OCI-LY1 (cell line): ENCODE data around the gene EXOC3L1.

Experiments used
- H2AFZ ChIP-seq: fragments of 200-600 bp; sonication (generic), shearing (Covaris generic); 2 replicates; pipeline ENCODE4 v1.6.0; 2014; ENCODE audit warnings: antibody characterized with exemption, mild to moderate bottlenecking, low read length
- H3F3A ChIP-seq: fragments of 200-600 bp; sonication (generic), shearing (Covaris generic); 2 replicates; pipeline ENCODE4 v1.6.0; 2014; ENCODE audit warnings: mild to moderate bottlenecking, antibody characterized with exemption, low read length, moderate library complexity; ENCODE audit not compliant: insufficient read depth
- H3K27ac ChIP-seq: fragments of 200-600 bp; sonication (generic); 2 replicates; pipeline ENCODE4 v1.5.1; 2014; ENCODE audit warnings: low read length, mixed run types, mild to moderate bottlenecking, low read depth; ENCODE audit not compliant: poor library complexity, severe bottlenecking
- H3K27me3 ChIP-seq: fragments of 200-600 bp; sonication (generic); 2 replicates; pipeline ENCODE4 v1.6.0; 2014; ENCODE audit warnings: antibody characterized with exemption, mild to moderate bottlenecking, low read length, moderate library complexity; ENCODE audit not compliant: insufficient read depth
- H3K36me3 ChIP-seq: fragments of 200-600 bp; sonication (generic); 2 replicates; pipeline ENCODE4 v1.6.1; 2014; ENCODE audit warnings: mild to moderate bottlenecking, antibody characterized with exemption, low read length, moderate library complexity, mixed read lengths; ENCODE audit not compliant: insufficient read depth
- H3K4me1 ChIP-seq: fragments of 200-600 bp; sonication (generic); 2 replicates; pipeline ENCODE4 v1.5.1; 2014; ENCODE audit warnings: mild to moderate bottlenecking, low read length, moderate library complexity; ENCODE audit not compliant: insufficient read depth, severe bottlenecking
- H3K4me2 ChIP-seq: fragments of 200-600 bp; sonication (generic), shearing (Covaris generic); 2 replicates; pipeline ENCODE4 v1.6.1; 2014; ENCODE audit warnings: low read length
- H3K4me3 ChIP-seq: fragments of 200-600 bp; sonication (generic); 2 replicates; pipeline ENCODE4 v1.5.1; 2014; ENCODE audit warnings: low read length, low read depth, mild to moderate bottlenecking, mixed read lengths; ENCODE audit not compliant: poor library complexity, severe bottlenecking
- H3K79me2 ChIP-seq: fragments of 200-600 bp; shearing (Covaris generic); 2 replicates; pipeline ENCODE4 v1.6.1; 2016; ENCODE audit warnings: mixed run types, low read length, mixed read lengths; ENCODE audit not compliant: insufficient read depth
- H3K9ac ChIP-seq: fragments of 200-600 bp; sonication (generic), shearing (Covaris generic); 2 replicates; pipeline ENCODE4 v1.6.1; 2014; ENCODE audit warnings: mild to moderate bottlenecking, low read length, mixed read lengths
- H3K9me2 ChIP-seq: fragments of 200-600 bp; sonication (generic), shearing (Covaris generic); 2 replicates; pipeline ENCODE4 v1.6.1; 2014; ENCODE audit warnings: low read depth, mild to moderate bottlenecking, low read length, mixed read lengths
- H3K9me3 ChIP-seq: fragments of 200-600 bp; shearing (Covaris generic); 2 replicates; pipeline ENCODE4 v1.6.1; 2014; ENCODE audit warnings: low read length, mixed read lengths
- H4K20me1 ChIP-seq: fragments of 200-600 bp; sonication (generic), shearing (Covaris generic); 2 replicates; pipeline ENCODE4 v1.6.0; 2016; ENCODE audit warnings: mild to moderate bottlenecking, low read length; ENCODE audit not compliant: insufficient read depth
- EZH2 ChIP-seq: fragments of 200-600 bp; sonication (generic), shearing (Covaris generic); IDR thresholded peaks from 2 replicates; pipeline ENCODE4 v1.8.0; 2017; ENCODE audit warnings: borderline replicate concordance, mixed run types, mild to moderate bottlenecking, antibody characterized with exemption, low read length, moderate library complexity, mixed read lengths
- TF ChIP-seq, protein P1 (sequence below): fragments of 200-600 bp; sonication (generic), shearing (Covaris generic); IDR thresholded peaks from 2 replicates; pipeline ENCODE4 v1.5.1; 2017; ENCODE audit warnings: mild to moderate bottlenecking, antibody characterized with exemption, low read length, moderate library complexity, mixed read lengths

The EXOC3L1 gene

DNA sequence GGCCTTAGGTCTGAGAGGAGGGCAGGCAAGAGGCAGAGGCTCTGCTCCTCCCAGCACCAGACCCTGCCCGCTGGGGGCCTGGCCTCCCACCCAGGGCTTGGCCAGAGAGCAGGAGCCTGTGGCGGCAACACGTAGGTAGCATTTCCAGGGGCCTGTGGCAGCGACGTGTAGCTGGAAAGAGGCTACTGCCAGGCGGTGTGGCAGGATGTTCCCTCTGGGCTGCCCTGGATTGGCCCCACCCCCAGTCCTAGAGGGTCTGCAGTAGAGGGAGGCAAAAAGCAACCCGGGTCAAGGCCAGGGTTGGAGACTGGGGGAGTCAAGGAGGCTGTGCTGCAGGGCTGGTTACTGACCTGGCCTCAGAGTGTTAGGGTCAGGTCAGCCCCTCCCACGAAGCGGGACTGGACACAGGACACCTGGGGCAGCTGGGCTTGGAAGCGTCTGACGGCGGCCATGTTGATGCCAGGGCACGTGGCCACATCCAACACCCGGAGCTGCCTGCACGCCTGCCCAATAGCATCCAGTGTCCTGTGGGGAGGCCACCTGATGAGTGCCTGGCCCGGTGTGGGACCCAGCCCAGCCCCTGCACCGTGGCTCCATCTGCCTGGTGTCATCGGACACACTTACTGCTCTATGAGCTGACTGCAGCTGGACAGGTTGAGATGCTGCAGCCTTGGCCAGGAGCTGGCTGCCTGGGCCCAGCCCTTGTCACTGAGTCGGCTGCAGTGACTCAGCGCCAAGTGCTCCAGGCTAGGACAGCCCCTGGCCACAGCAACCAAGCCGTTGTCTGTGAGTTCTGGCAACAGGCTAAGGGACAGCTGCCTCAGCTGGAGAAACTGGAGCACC is 17.5 kb upstream of the EXOC3L1 start:
- H3K27me3 ChIP-seq = no peaks in the 10 kb centered on the region
- TF ChIP-seq, protein P1, sequence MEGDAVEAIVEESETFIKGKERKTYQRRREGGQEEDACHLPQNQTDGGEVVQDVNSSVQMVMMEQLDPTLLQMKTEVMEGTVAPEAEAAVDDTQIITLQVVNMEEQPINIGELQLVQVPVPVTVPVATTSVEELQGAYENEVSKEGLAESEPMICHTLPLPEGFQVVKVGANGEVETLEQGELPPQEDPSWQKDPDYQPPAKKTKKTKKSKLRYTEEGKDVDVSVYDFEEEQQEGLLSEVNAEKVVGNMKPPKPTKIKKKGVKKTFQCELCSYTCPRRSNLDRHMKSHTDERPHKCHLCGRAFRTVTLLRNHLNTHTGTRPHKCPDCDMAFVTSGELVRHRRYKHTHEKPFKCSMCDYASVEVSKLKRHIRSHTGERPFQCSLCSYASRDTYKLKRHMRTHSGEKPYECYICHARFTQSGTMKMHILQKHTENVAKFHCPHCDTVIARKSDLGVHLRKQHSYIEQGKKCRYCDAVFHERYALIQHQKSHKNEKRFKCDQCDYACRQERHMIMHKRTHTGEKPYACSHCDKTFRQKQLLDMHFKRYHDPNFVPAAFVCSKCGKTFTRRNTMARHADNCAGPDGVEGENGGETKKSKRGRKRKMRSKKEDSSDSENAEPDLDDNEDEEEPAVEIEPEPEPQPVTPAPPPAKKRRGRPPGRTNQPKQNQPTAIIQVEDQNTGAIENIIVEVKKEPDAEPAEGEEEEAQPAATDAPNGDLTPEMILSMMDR = no peak
- TF ChIP-seq EZH2 = no peak
- H3K9me2 ChIP-seq = no peaks in the 10 kb centered on the region
- no peaks in the 10 kb centered on the region for H4K20me1 ChIP-seq
- no peak overlapping the region for H3K4me2 ChIP-seq
- H3K9ac ChIP-seq = no peak overlapping the region
- H3K4me1 ChIP-seq = no peaks in the 10 kb centered on the region
- no peak overlapping the region for H3K27ac ChIP-seq
- H3K79me2 ChIP-seq = no peaks in the 10 kb centered on the region
- no peak overlapping the region for H3K4me3 ChIP-seq
- no peaks in the 10 kb centered on the region for H3K9me3 ChIP-seq
- no peak overlapping the region for H2AFZ ChIP-seq
- H3F3A ChIP-seq = no peaks in the 10 kb centered on the region
- H3K36me3 ChIP-seq = peaks cover 20% of the 10 kb centered on the region

DNA sequence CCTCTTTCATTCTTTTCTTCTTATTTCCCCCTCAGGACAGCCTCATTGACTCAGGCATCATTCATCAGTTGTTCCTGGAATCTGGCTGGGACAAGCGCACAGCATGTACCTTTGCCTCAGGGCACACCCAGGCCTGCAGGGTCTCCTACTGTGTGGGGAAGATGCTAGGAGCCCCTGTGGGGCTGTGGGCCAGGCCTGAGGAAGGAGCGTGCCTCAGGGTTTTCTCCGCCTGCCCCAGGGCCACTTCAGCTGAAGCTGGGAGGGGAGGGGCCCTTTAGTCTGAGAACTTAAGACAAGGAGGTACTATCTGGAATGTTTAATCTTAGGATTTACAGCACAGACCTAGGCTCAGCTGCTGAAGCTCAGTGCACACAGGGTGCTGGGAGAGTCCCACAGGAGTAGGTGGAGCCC is 16.9 kb upstream of the EXOC3L1 start:
- H3K4me1 ChIP-seq = no peaks in the 10 kb centered on the region
- H3K4me3 ChIP-seq = no peak overlapping the region
- no peak overlapping the region for H2AFZ ChIP-seq
- H3K36me3 ChIP-seq = peaks cover 26% of the 10 kb centered on the region
- TF ChIP-seq, protein P1 = no peak
- no peak for TF ChIP-seq EZH2
- no peak overlapping the region for H3K27ac ChIP-seq
- no peak overlapping the region for H3K9ac ChIP-seq
- no peaks in the 10 kb centered on the region for H3K9me3 ChIP-seq
- H3K27me3 ChIP-seq = no peaks in the 10 kb centered on the region
- H3K79me2 ChIP-seq = no peaks in the 10 kb centered on the region
- no peak overlapping the region for H3K4me2 ChIP-seq
- no peaks in the 10 kb centered on the region for H4K20me1 ChIP-seq
- no peaks in the 10 kb centered on the region for H3K9me2 ChIP-seq
- no peaks in the 10 kb centered on the region for H3F3A ChIP-seq

DNA sequence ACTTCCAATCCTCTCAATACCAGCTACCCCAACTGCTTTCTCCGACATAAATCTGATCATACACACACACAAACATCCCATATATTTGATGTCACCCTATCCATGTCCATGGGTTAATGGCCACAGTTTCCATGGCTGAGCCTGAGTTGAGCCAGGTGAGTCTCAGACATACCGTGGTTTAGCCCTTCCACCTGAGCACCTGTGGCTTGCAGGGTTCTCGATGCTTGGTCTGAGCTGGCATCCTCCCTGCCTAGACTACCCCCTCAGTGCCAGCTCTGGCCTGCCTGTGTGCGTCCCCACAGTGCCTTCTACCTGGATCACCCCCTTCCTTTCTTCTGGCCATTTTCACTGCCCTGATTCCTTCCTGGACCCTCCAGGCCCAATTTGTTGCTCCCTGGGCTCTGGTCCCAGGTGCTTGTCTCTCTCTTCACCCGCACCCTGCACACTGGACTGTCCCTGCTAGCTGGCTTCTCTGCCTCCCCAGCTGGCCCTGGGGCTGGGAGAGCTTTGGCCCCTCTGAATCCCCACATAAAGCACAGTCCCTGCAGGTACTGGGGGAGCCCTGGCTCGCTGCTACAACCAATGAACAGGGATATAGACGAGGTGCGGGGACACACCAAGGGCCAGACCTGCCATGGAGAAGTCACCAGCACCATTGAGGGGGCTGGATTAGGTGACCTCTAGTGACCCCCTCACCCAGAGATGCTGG is 16.3 kb upstream of the EXOC3L1 start:
- Histone ChIP-seq H3K4me2 (no peak overlapping the region), H3K27ac (no peak overlapping the region), H3K36me3 (peaks cover 32% of the 10 kb centered on the region)

More for the DNA sequence above, 16.3 kb upstream of the EXOC3L1 start:
- no peaks in the 10 kb centered on the region for H3K9me3 ChIP-seq
- no peaks in the 10 kb centered on the region for H4K20me1 ChIP-seq
- H3K4me3 ChIP-seq = no peak overlapping the region
- H3F3A ChIP-seq = no peaks in the 10 kb centered on the region
- H3K79me2 ChIP-seq = no peaks in the 10 kb centered on the region
- H3K9me2 ChIP-seq = no peaks in the 10 kb centered on the region
- H3K27me3 ChIP-seq = no peaks in the 10 kb centered on the region
- H2AFZ ChIP-seq = no peak overlapping the region
- TF ChIP-seq, protein P1 = no peak
- no peak for TF ChIP-seq EZH2
- no peaks in the 10 kb centered on the region for H3K4me1 ChIP-seq
- no peak overlapping the region for H3K9ac ChIP-seq
